GM21717 (cell line): ENCODE results near the gene PIK3C2G.

Source experiments
- ATAC-seq: cut with Tn5 transposase; IDR thresholded peaks from one replicate; pipeline ENCODE4 v1.9.1; 2021; ENCODE audit warnings: mild to moderate bottlenecking, moderate library complexity; ENCODE audit not compliant: unreplicated experiment

PIK3C2G gene

DNA sequence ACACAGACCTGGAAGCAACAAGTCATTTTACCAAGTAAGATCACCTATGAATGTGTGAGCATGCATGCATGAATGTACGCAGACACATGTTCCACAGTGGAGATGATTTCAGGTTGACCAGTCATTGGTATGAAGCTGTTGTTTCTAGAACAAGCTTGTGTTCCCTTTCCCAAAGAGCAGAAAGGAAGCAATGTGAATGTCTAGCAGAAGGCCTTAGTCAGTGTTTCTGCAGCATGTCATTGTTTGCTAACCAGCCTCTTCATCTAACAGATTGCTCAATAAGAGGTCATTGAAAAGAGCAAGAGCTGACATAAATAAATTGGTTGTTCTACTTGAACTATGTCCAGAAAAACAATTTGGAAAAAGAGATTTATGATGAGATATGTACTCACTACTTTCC lies 285.1 kb downstream of the PIK3C2G start:
- ATAC-seq, result no peak

GRCh38 chr12:18549598-18549997 lies 288.3 kb downstream of the PIK3C2G start:
- no peak for ATAC-seq

DNA sequence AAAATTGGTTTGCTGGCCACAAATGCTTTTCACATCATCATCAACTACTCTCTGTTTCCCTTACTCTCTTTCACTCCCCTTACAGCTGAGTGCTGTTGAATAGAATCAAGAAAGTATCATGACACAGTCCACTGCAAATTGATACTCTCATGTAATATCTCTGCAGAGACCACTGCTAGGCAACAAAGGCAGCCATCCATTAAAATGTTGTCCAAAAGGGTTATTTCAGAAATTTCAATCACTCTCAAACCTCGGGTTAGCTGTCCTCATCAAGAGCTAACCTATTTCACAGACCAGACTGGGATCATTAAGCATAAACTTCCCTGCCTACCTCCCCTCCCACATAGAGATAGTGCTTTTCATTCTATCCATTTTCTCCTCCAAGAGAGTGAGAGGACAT lies 289.8 kb downstream of the PIK3C2G start:
- no peak for ATAC-seq

- no peak for ATAC-seq
Measured at GRCh38 chr12:18551701-18552100, 290.4 kb downstream of the PIK3C2G start.

- ATAC-seq, result no peak
Measured at GRCh38 chr12:18552829-18553228, 291.5 kb downstream of the PIK3C2G start.

DNA sequence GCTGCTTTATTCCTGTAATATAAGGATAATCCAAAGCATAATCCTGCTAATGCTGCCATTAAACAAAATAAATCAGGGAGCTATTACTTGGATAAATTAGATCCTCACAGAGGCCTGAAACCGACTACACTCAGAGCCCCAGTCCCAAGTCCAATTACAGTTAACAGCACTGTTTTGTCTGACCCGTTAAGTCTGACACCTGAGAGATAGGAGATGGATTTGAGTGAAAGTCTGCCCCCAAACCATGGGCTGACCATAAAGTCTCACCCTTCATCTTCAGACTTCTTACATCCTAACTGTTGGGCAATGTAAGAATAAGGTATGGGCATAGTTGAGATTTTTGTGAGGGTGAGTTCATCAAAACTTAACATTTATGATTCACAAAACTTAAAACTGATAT lies 294.8 kb downstream of the PIK3C2G start:
- no peak for ATAC-seq

GRCh38 chr12:18559242-18559641 lies 297.9 kb downstream of the PIK3C2G start:
- ATAC-seq, result no peak

GRCh38 chr12:18562531-18562930 lies 301.2 kb downstream of the PIK3C2G start:
- ATAC-seq, result no peak

DNA sequence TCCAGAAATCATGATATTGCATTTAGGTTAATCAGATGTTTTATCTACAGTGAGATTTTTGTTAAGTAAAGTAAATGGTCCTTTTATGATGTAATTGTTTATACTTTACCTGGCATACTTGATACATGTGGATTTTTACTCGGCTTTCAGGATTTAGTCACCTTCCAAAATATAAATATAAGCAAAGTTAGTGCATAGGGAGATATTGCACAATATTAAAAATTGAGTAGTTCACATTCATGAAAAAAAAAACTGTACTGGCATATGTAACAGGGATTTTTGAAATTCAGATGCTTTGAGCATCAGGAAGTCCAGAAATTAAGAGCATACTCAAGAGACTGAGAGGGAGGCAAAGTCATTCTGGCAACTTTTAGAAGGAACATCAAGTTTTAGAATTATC lies 303.0 kb downstream of the PIK3C2G start:
- ATAC-seq, result no peak

GRCh38 chr12:18567787-18568186 lies 306.5 kb downstream of the PIK3C2G start:
- no peak for ATAC-seq

DNA sequence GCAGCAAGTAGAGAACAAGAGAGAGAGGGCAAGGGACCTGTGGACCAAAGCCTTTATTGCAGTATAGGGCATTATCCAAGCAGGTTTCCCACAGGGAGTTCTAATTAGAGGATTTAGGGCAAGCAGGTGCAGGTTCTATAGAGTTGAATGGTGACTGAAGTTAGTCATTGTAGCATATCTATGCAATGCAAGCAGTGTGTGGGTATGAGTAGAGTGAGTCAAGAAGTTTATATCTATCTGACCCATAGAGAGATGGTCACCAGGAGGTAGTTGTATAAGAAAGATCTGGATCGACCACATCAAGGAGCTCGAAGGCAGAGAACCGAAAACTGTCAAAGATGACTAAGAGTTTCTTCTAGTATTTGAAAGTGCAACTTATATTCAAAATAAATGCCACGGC lies 309.2 kb downstream of the PIK3C2G start:
- no peak for ATAC-seq

DNA sequence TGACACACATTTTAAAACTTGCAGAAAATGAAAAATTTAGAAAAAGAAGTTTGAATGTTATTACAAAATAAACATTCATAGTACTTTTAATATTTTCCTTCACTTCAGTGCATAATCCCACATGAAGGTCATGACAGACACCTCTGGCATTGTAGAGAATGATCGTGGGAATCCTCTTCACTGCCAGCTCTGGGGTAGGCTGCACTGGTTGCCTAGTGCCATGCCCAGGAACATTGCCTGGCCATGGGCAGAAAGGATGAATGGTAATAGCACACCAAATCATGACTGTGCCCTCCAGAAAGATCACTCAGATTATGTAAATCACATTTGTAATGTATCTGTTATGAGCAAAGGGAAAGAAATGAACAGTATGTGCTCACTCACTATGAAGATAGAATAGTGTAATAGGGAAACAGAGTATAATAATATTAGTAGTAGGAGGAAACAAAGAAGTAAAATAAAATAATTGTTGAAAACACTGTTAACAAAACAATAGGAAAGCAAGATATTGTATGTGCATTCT lies 314.8 kb downstream of the PIK3C2G start:
- ATAC-seq, result no peak

- no peak for ATAC-seq
Measured at GRCh38 chr12:18576648-18577047, 315.3 kb downstream of the PIK3C2G start.

GRCh38 chr12:18578191-18578590 lies 316.9 kb downstream of the PIK3C2G start:
- no peak for ATAC-seq

DNA sequence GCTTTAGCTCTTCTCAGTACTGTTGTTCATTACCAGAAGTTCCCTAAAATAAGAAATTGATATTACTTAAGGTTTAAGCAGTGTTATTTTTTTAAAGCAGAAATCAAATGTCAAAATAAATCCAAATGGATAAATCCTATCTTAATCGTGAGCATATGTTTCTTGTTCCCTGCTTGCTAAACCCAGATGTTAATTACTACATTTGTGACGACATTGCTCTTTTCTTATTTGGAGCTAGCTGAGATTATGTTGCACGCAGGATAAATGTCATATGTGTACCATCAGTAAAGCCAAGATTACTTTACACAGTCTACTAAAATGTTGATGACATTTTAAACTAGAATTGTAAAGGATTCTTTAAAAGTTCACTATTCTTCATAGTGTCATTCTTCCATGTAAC lies 319.0 kb downstream of the PIK3C2G start:
- ATAC-seq, result no peak

DNA sequence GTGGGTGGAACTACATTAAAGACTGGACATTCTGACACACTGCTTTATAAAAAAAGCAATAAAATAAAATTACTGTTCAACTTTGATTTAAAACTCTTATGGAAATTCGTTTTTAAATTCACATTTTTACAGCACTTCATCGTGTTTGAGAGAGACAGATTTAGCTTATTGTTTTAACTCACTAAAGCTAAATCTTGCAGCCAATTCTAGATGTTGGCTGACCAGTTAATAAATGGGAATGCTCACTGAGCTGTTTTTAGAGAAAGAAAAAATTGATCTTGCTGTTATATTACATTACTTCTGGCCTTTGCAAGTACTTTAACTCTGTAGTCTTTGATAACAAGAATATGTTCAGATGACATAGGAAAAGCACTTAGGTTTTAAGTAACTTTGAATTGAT lies 319.4 kb downstream of the PIK3C2G start:
- no peak for ATAC-seq

- ATAC-seq, result no peak
Measured at GRCh38 chr12:18581232-18581962, 320.1 kb downstream of the PIK3C2G start.

DNA sequence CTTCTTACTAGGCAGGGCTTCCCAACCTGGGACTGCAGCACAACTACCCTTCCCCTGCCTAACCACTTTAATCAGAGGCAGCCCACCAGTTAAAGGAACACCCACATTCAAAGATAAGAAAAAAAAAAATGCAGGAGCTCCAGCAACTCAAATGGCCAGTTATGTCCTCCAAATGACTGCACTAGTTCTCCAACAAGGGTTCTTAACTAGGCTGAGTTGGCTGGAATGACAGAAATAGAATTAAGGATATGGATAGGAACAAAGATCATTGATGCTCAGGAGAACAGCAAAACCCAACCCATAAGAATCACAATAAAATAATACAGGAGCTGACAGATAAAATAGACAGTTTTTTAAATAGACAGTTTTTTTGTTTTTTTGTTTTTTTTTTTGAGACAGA lies 322.3 kb downstream of the PIK3C2G start:
- no peak for ATAC-seq

DNA sequence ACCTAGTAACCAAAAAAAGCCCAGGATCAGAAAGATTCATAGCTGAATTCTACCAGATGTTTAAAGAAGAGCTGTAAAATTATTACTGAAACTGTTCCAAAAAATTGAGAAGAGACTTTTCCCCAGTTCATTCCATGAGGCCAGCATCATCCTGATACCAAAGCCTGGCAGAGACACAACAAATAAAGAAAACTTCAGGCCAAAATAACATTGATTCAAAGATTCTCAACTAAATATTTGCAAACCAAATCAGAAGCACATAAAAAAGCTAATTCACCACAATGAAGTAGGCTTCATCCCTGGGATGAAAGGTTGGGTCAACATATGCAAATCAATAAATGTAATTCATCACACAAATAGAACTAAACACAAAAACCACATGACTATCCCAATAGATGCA lies 325.3 kb downstream of the PIK3C2G start:
- ATAC-seq, result no peak

DNA sequence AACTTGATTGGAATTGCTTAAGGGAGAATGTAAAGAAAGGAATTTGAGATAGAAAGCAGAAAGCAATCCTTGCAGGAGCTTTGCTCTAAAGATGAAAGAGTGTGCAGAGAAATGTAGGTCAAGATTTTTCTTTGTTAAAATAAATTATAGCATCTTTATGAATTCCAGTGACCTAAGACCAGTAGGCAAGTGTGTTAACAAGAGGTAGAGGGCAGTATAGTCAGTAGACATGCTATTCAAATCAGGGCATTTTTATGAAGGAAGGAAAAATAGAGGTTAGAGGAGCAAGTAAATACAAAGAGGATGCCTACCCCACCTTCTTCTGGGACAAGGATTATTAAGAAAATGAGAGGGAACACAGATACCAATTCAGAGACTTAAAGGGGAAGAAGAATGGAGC lies 328.0 kb downstream of the PIK3C2G start:
- ATAC-seq, result no peak

DNA sequence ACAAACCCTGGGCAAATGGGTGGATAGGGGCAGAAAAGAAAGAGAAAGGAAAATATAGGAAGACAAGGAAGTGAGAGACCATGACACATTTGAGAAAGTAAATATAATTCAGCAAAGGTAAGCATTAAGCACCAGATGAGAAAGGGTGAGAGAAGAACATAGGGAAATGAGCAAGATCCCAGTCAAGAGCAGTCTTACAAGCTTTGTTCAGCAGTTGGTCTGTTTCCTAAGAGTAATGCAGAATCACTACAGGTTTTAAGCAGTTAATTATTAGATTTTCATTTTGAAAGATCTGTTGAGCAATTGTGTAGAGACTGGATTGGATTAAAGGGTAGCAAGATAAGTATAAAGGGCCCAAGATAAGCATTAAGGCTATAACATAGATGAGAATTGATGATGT lies 330.2 kb downstream of the PIK3C2G start:
- ATAC-seq, result no peak

DNA sequence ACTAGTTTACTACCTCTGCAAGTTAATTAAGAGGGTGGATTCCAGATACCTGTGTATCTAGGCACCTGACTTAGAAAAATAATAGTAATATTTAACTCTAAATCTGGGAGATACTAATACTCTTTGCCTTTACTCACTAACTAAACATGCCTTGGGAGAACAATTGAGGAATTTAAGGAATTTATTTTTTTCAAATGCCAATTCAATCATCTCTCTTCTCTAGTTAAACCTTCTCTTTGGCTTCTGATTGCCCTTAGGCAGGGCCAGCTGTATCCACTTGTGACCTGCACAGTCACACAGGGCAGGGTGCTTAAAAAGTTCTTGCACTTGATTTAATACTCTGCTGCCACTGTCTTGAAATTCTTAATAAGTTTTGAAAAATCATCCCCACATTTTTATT lies 334.1 kb downstream of the PIK3C2G start:
- ATAC-seq, result no peak

- ATAC-seq, result no peak
Measured at GRCh38 chr12:18601962-18602361, 340.6 kb downstream of the PIK3C2G start.
